Measurements from ENCODE around the gene ERN1. TPM values are rescaled to one million over a fixed set of nuclear protein-coding genes. Genes with fewer than 3 reads are reported as not detected.

ERN1 gene
- total RNA-seq, 1 donor from 2014 or later: 22.1 TPM

DNA sequence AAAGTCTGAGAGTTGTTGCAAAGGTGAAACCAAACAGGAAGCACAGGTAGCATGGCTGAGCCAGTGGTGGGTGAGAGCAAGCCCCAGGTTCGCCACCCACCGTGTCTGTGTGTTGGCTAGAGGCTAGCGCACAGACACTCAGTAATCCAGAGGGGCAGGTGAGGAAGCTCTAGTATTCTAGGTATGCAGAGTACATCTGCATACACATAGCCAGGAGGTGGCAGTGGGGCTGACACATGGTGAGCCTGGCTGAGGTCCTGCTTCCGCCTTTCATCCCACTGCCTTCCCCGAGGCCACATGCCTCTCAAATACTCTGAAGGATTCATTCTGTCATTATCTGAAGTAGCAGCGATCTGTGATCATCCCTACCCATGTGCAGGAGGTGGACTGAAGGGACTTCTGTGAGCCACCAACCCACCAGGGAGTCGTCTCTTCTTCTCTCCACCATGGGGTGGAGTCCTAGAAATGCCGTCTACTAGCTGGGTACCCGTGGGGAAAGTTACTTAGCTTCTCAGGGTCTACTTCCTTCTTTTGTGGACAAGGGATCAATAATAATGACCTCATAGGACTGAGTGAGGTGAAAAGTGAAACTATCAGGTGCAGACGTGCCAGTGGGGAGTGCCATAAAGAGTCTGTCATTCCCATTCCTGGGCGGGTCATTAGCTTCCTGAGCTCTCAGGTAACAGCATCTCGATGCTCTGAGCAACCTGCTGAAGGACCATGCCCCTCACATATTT, 73.5 kb downstream of the ERN1 start:
- Histone ChIP-seq H3K36me3 (ENCODE audit: control insufficient read depth, insufficient read depth, low read length) (peaks cover 48% of the 10 kb centered on the region), H3K4me3 (ENCODE audit: low read depth, low read length) (no peak overlapping the region), H3K27me3 (ENCODE audit: control insufficient read depth, insufficient read depth, low read length) (no peaks in the 10 kb centered on the region)
- TF ChIP-seq, protein P1, sequence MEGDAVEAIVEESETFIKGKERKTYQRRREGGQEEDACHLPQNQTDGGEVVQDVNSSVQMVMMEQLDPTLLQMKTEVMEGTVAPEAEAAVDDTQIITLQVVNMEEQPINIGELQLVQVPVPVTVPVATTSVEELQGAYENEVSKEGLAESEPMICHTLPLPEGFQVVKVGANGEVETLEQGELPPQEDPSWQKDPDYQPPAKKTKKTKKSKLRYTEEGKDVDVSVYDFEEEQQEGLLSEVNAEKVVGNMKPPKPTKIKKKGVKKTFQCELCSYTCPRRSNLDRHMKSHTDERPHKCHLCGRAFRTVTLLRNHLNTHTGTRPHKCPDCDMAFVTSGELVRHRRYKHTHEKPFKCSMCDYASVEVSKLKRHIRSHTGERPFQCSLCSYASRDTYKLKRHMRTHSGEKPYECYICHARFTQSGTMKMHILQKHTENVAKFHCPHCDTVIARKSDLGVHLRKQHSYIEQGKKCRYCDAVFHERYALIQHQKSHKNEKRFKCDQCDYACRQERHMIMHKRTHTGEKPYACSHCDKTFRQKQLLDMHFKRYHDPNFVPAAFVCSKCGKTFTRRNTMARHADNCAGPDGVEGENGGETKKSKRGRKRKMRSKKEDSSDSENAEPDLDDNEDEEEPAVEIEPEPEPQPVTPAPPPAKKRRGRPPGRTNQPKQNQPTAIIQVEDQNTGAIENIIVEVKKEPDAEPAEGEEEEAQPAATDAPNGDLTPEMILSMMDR (IDR thresholded peaks at IDR 0.05; ENCODE audit: insufficient read depth, low read length, severe bottlenecking): no peak
- FAIRE-seq (no peak), DNase-seq (ENCODE audit: low read depth) (no peak)

DNA sequence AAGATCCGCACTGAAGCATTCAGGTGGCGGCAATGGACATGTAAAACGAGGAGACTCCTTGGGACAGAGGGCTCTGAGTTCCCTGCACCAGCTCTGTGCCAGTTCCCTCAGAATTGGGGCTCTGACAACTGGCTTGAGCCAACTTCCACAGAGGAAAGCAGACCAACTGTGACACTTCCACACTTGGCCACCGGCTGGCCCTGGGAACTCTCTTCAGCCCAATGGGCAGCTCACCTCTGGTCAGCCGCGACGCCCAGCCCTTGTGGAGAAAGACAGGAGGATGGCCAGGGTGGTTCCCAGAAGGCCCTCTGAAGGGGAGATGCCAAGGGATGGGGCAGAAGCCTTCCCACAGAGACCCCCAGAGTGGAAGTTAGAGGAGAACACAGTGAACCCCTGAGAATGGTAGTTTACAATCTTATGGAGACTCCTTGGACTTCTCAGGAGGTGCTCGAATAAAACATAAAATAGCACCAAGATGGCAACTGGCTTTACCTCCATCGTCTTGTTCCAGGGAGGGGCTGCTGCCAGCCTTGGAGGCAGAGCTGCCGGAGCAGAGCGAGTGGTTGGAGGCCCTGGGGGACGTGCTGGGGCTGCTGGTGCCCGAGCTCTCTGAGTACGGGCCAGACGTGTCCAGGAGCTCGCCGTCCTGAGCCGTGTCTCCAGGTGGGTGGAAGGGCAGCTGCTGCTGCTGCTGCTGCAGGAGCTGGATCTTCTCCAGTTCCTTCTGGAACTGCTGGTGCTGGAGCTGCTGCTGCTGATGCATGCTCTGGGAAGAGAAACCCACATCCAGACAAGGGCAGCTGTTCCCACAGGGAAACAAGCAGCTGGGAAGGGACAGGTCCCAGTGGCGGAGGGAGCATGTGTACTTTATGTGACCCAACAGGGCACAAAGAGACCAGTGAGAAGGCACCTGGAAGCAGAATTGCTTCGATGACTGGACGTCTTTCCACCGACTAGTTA, 74.5 kb downstream of the ERN1 start:
- FAIRE-seq (no peak), DNase-seq (ENCODE audit: low read depth) (no peak)
- Histone ChIP-seq H3K36me3 (ENCODE audit: control insufficient read depth, insufficient read depth, low read length) (peaks cover 44% of the 10 kb centered on the region), H3K4me3 (ENCODE audit: low read depth, low read length) (no peak overlapping the region), H3K27me3 (ENCODE audit: control insufficient read depth, insufficient read depth, low read length) (no peaks in the 10 kb centered on the region)
- TF ChIP-seq, protein P1 (IDR thresholded peaks at IDR 0.05; ENCODE audit: insufficient read depth, low read length, severe bottlenecking): no peak

DNA sequence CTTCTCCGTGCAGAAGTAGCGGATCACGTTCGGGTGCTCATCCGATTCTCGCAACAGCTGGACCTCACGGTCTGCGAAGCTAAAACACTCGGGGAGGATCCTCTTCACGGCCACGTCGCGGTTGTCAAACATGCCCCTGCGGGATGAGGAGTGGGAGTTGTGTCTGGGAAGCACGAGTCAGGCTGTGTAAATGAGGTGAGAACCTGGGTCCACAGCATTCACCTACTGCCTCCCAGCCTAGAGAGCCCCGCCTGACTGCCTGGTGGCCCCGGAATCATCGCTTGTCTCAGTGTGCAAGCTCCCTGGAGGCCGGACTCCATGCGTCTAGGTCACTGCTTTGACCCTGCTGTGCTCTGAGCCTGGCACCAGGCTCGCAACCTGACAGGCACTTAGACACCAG, 75.6 kb downstream of the ERN1 start:
- FAIRE-seq (no peak), DNase-seq (ENCODE audit: low read depth) (no peak)
- Histone ChIP-seq H3K27me3 (ENCODE audit: control insufficient read depth, insufficient read depth, low read length) (no peaks in the 10 kb centered on the region), H3K36me3 (ENCODE audit: control insufficient read depth, insufficient read depth, low read length) (peaks cover 46% of the 10 kb centered on the region), H3K4me3 (ENCODE audit: low read depth, low read length) (no peak overlapping the region)
- TF ChIP-seq, protein P1 (IDR thresholded peaks at IDR 0.05; ENCODE audit: insufficient read depth, low read length, severe bottlenecking): no peak

DNA sequence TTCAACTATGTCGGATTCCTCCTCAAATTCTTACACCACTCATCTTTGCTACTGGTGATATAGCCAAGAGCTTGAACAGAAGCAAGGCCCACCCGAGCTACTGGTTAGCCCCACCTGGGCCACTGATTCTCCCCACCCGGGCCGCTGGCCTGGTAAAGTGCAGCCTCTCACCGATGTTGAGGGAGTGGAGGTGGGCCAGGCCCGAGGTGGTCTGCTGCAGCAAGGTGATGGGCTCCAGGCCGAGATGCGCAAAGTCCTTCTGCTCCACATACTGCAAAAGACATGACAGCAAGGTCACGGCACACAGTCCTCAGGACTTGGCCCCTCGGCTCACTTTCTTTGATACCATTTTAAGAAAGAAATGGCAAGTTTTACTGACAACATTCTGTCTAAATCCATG, 76.8 kb downstream of the ERN1 start:
- no peaks in the 10 kb centered on the region for H3K27me3 ChIP-seq (ENCODE audit: control insufficient read depth, insufficient read depth, low read length)
- H3K4me3 ChIP-seq (ENCODE audit: low read depth, low read length): no peak overlapping the region
- FAIRE-seq: no peak
- TF ChIP-seq, protein P1 (IDR thresholded peaks at IDR 0.05; ENCODE audit: insufficient read depth, low read length, severe bottlenecking): no peak
- peaks cover 51% of the 10 kb centered on the region for H3K36me3 ChIP-seq (ENCODE audit: control insufficient read depth, insufficient read depth, low read length)
- no peak for DNase-seq (ENCODE audit: low read depth)

DNA sequence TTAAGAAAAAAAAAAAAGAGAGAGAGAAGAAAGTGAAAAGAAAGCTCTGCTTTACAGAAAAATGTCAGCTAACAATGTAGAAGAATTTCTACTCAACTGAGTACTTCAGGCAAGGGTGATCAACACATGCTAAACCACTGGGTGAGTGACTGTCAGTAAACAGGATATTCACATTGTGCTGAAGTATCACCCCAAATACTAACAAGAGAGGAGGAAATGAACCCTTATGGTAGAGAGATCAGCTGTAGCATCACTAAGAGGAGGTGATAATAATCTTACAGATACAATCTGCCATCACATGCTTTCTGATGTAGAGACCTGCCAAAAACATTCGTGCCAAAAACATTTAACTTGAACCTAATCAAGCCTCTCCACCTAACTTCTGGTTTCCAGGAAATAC, 78.8 kb downstream of the ERN1 start:
- Histone ChIP-seq H3K4me3 (ENCODE audit: low read depth, low read length) (no peak overlapping the region), H3K27me3 (ENCODE audit: control insufficient read depth, insufficient read depth, low read length) (no peaks in the 10 kb centered on the region), H3K36me3 (ENCODE audit: control insufficient read depth, insufficient read depth, low read length) (peaks cover 50% of the 10 kb centered on the region)
- no peak for FAIRE-seq
- TF ChIP-seq, protein P1 (IDR thresholded peaks at IDR 0.05; ENCODE audit: insufficient read depth, low read length, severe bottlenecking): no peak
- no peak for DNase-seq (ENCODE audit: low read depth)
